ENCODE data around the gene EIF3B. TPM values are rescaled to one million over a fixed set of nuclear protein-coding genes. Genes with fewer than 3 reads are reported as not detected.

The EIF3B gene
- total RNA-seq, 1 donor from 2014 or later, result 84.9 TPM

DNA sequence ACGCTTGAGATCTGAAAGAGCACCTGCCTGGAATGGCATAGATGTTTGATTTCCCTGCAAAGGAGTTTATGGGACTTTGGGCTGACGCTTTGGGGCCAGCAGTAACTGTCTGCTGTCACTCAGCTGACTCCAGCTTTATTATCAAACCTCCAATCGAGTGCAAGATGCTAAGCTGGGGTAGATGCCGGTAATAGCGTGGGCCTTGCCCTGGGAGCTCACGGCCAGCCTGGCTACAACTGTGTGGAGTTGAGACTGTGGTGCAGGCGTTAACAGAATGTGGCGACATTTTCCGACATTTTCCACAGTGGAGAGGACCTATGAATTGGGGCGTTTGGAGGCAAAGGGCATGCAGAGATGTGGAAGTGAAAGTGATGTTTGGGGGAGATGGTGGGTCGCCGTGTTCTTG, 50.1 kb downstream of the EIF3B start:
- H3K4me3 ChIP-seq, result peak overlapping the region; percentile 99
- no peak overlapping the region for H3K27ac ChIP-seq
- no peaks in the 10 kb centered on the region for H3K9me3 ChIP-seq
- DNase-seq (ENCODE audit: low spot score in 2 of 2), result no peak
- intact Hi-C loops (cut with DNase I), result loop anchor here (5.0 kb wide), 2 partner anchors 153 to 228 kb away; partner anchors contain the start of genes BRAT1, IQCE and TTYH3
- H3K36me3 ChIP-seq, result no peaks in the 10 kb centered on the region
- peaks cover 10 to 25% of the 10 kb centered on the region in 2 donors for H3K4me1 ChIP-seq
- H3K27me3 ChIP-seq, result no peaks in the 10 kb centered on the region
- no peak for TF ChIP-seq CTCF (IDR thresholded peaks at IDR 0.05)

GRCh38 chr7:2405201-2405600, 50.6 kb downstream of the EIF3B start:
- H3K4me1 ChIP-seq, result peaks cover 10 to 20% of the 10 kb centered on the region in 2 donors
- no peak overlapping the region for H3K27ac ChIP-seq

DNA sequence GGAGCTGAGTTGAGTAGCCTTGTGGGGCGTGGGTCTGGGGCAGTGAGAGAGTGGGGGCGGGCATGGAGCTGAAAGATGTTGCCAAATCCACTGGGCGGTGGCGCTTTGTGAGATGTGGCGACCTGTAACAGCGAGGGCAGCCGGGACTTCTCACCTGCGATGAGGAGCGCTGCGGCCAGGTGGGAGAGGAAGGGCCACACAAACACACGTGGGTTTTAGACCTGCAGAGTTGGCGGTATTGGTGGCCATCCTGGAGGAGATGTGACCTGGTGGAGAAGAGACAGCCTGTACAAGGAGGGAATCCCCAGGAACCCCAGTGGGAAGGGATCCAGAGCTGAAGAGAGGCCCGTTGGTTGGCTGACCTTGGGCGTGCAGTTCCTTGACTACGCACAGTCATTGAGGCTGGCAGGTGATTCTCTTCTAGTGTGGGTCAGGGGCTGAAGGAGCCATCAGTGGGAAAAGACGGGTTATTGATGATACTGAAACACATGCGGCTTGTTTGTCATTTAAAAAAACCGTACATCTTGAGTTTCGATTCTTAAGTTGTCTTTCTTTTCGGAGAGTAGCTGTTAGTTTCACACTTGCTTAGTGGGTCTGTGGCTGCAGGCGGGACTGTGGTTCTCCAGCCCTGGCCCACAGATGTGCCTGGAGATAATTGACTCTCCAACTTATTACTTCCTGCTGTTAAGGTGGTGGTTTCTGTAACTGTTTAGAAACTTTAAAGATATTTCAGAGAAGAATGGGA, 51.1 kb downstream of the EIF3B start:
- H3K36me3 ChIP-seq, result no peaks in the 10 kb centered on the region
- H3K4me1 ChIP-seq, result peaks cover 10 to 17% of the 10 kb centered on the region in 2 donors
- H3K9me3 ChIP-seq, result no peaks in the 10 kb centered on the region
- H3K4me3 ChIP-seq, result peak overlapping the region in 1 of 2 donors; percentile 99
- intact Hi-C loops (cut with DNase I), result no loop called here
- no peaks in the 10 kb centered on the region for H3K27me3 ChIP-seq
- TF ChIP-seq CTCF (IDR thresholded peaks at IDR 0.05), result no peak
- no peak for DNase-seq (ENCODE audit: low spot score in 2 of 2)
- H3K27ac ChIP-seq, result no peak overlapping the region

More at GRCh38 chr7:2405201-2405600, 50.6 kb downstream of the EIF3B start:
- Histone ChIP-seq H3K36me3 (no peaks in the 10 kb centered on the region), H3K9me3 (no peaks in the 10 kb centered on the region), H3K27me3 (no peaks in the 10 kb centered on the region), H3K4me3 (peak overlapping the region in 1 of 2 donors; percentile 99)
- TF ChIP-seq CTCF (IDR thresholded peaks at IDR 0.05), result no peak
- no peak for DNase-seq (ENCODE audit: low spot score in 2 of 2)
- intact Hi-C loops (cut with DNase I), result no loop called here

- TF ChIP-seq CTCF (IDR thresholded peaks at IDR 0.05), result no peak
- H3K27ac ChIP-seq, result no peak overlapping the region
- peaks cover 10 to 22% of the 10 kb centered on the region in 2 donors for H3K4me1 ChIP-seq
- no peak for DNase-seq (ENCODE audit: low spot score in 2 of 2)
- intact Hi-C loops (cut with DNase I), result no loop called here
- H3K27me3 ChIP-seq, result no peaks in the 10 kb centered on the region
- H3K9me3 ChIP-seq, result no peaks in the 10 kb centered on the region
- no peak overlapping the region for H3K4me3 ChIP-seq
- H3K36me3 ChIP-seq, result no peaks in the 10 kb centered on the region
These were observed 55.3 kb downstream of the EIF3B start for GRCh38 chr7:2409745-2410414.

DNA sequence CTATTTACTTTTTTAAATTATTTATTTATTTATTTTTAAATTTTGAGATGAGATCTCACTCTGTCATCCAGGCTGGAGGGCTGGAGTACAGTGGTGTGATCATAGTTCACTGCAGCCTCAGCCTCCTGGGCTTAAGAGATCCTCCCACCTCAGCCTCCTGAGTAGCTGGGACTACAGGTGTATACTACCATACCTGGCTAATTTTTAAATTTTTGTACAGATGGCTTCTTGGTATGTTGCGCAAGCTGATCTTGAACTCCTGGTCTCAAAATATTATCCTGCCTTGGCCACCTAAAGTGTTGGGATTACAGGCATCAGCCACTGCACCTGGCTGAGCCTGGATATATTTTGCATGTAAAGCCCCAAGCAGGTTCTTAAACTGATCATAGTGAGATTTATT, 56.4 kb downstream of the EIF3B start:
- Histone ChIP-seq H3K9me3 (no peaks in the 10 kb centered on the region), H3K27ac (no peak overlapping the region), H3K36me3 (no peaks in the 10 kb centered on the region), H3K4me3 (no peak overlapping the region), H3K4me1 (peaks cover 5 to 12% of the 10 kb centered on the region in 2 donors), H3K27me3 (no peaks in the 10 kb centered on the region)
- intact Hi-C loops (cut with DNase I), result no loop called here
- DNase-seq (ENCODE audit: low spot score in 2 of 2), result no peak
- no peak for TF ChIP-seq CTCF (IDR thresholded peaks at IDR 0.05)

Measured in ascending aorta (tissue), 2 donors.